Neural progenitor cell (in vitro differentiated cells): ENCODE results near the gene ALG6. TPM values are rescaled to one million over a fixed set of nuclear protein-coding genes. Genes with fewer than 3 reads are reported as not detected.
A peak's percentile ranks its signal among the peaks of the same experiment; 100 is the strongest.

Source experiments
- DNase-seq: peaks from one replicate; pipeline ENCODE4 v3.0.0-alpha.2; 2016; ENCODE audit warnings: low spot score
- H2AFZ ChIP-seq: fragments of 200-600 bp; sonication (generic); replicated peaks from 2 replicates; pipeline ENCODE4 v1.6.1; 2016; ENCODE audit warnings: antibody characterized with exemption
- H3F3A ChIP-seq: fragments of 200-600 bp; sonication (generic); 2 replicates; pipeline ENCODE4 v1.6.1; 2016; ENCODE audit warnings: antibody characterized with exemption, low read depth
- H3K27ac ChIP-seq: fragments of 200-600 bp; sonication (generic); 2 replicates; pipeline ENCODE4 v1.5.1; 2016; ENCODE audit warnings: mild to moderate bottlenecking
- H3K27me3 ChIP-seq: fragments of 200-600 bp; sonication (generic); 2 replicates; pipeline ENCODE4 v1.6.1; 2016; ENCODE audit warnings: mild to moderate bottlenecking, moderate library complexity
- H3K36me3 ChIP-seq: fragments of 200-600 bp; sonication (generic); 2 replicates; pipeline ENCODE4 v1.5.1; 2016
- H3K4me1 ChIP-seq: fragments of 200-600 bp; sonication (generic); 2 replicates; pipeline ENCODE4 v1.6.1; 2016; ENCODE audit warnings: mixed run types
- H3K4me2 ChIP-seq: fragments of 200-600 bp; sonication (generic); 2 replicates; pipeline ENCODE4 v1.6.1; 2016
- H3K4me3 ChIP-seq: fragments of 200-600 bp; sonication (generic); 2 replicates; pipeline ENCODE4 v1.5.1; 2016
- H3K79me2 ChIP-seq: fragments of 200-600 bp; sonication (generic); 2 replicates; pipeline ENCODE4 v1.6.1; 2016; ENCODE audit warnings: low read depth
- H3K9ac ChIP-seq: fragments of 200-600 bp; sonication (generic); 2 replicates; pipeline ENCODE4 v1.6.1; 2016
- H3K9me3 ChIP-seq: fragments of 200-600 bp; sonication (generic); 2 replicates; pipeline ENCODE4 v1.5.1; 2016; ENCODE audit warnings: low read depth
- H4K20me1 ChIP-seq: fragments of 200-600 bp; sonication (generic); 2 replicates; pipeline ENCODE4 v1.6.1; 2016; ENCODE audit warnings: low read depth
- H3K27ac Mint-ChIP-seq: 3 replicates; pipeline ENCODE4 v1.8.0; 2021; ENCODE audit warnings: mixed read lengths
- H3K27me3 Mint-ChIP-seq: 2 replicates; pipeline ENCODE4 v1.8.0; 2022; ENCODE audit warnings: low read depth, mild to moderate bottlenecking, inconsistent platforms, moderate library complexity, mixed read lengths; ENCODE audit not compliant: insufficient read depth
- H3K36me3 Mint-ChIP-seq: 3 replicates; pipeline ENCODE4 v1.8.0; 2021; ENCODE audit warnings: mixed read lengths
- H3K4me1 Mint-ChIP-seq: 3 replicates; pipeline ENCODE4 v1.8.0; 2021; ENCODE audit warnings: mixed read lengths
- H3K4me3 Mint-ChIP-seq: 3 replicates; pipeline ENCODE4 v1.8.0; 2021; ENCODE audit warnings: mild to moderate bottlenecking, moderate library complexity, mixed read lengths
- H3K9me3 Mint-ChIP-seq: 3 replicates; pipeline ENCODE4 v1.8.0; 2020; ENCODE audit warnings: mixed read lengths
- CTCF ChIP-seq: fragments of 200-600 bp; sonication (generic); IDR thresholded peaks from 2 replicates; pipeline ENCODE4 v1.5.1; 2017; ENCODE audit warnings: antibody characterized with exemption, mild to moderate bottlenecking
- EZH2 ChIP-seq: fragments of 200-600 bp; sonication (generic); IDR thresholded peaks from 2 replicates; pipeline ENCODE4 v1.6.1; 2017; ENCODE audit warnings: antibody characterized with exemption, mild to moderate bottlenecking, moderate library complexity
- EZH2phosphoT487 ChIP-seq: fragments of 200-600 bp; sonication (generic); IDR thresholded peaks from 2 replicates; pipeline ENCODE4 v1.6.1; 2017; ENCODE audit warnings: antibody characterized with exemption
- total RNA-seq: library from RNA; depleted of rRNA; stranded (reverse); fragments of >200 nt; gene quantifications from 2 replicates; pipeline ENCODE4 v1.2.3, GENCODE V29; 2015; ENCODE audit warnings: low replicate concordance

ALG6 gene
- 29.1 and 41.7 TPM in 2 replicates for total RNA-seq

- H3K4me1 Mint-ChIP-seq = peaks cover 14% of the 10 kb centered on the region
- Histone ChIP-seq H3K9me3 (no peaks in the 10 kb centered on the region), H4K20me1 (no peaks in the 10 kb centered on the region), H3F3A (peaks cover 6% of the 10 kb centered on the region), H3K9ac (peak within 1 kb of the TSS; percentile 46), H3K27ac (no peak within 1 kb of the TSS), H3K4me2 (peak within 1 kb of the TSS; percentile 70), H3K4me1 (no peaks in the 10 kb centered on the region), H3K27me3 (peaks cover 11% of the 10 kb centered on the region), H3K79me2 (peaks cover 13% of the 10 kb centered on the region), H3K4me3 (peak within 1 kb of the TSS; percentile 77), H3K36me3 (no peaks in the 10 kb centered on the region), H2AFZ (peak within 1 kb of the TSS; percentile 92)
- TF ChIP-seq EZH2phosphoT487 (no peak), EZH2 (no peak), CTCF (no peak)
- peak within 1 kb of the TSS; percentile 75 for H3K27ac Mint-ChIP-seq
- H3K27me3 Mint-ChIP-seq = no peaks in the 10 kb centered on the region
- no peaks in the 10 kb centered on the region for H3K9me3 Mint-ChIP-seq
- DNase-seq = peak; percentile 99
- H3K36me3 Mint-ChIP-seq = peaks cover 5% of the 10 kb centered on the region
- peak within 1 kb of the TSS; percentile 97 for H3K4me3 Mint-ChIP-seq
Observed at GRCh38 chr1:63367215-63368103, at the start of gene ALG6. Gene ALG6 (plus strand): TSS chr1:63367627. CDS start chr1:63370978, 3,351 bp downstream.

- Mint-ChIP-seq H3K4me3 (peak overlapping the region; percentile 74), H3K27me3 (peaks cover 67% of the 10 kb centered on the region), H3K27ac (no peak overlapping the region), H3K36me3 (no peaks in the 10 kb centered on the region), H3K9me3 (peaks cover 10% of the 10 kb centered on the region), H3K4me1 (peaks cover 16% of the 10 kb centered on the region)
- DNase-seq = no peak
- TF ChIP-seq EZH2 = peak; percentile 68
- no peak for TF ChIP-seq CTCF
- TF ChIP-seq EZH2phosphoT487 = peak; percentile 44
- peak overlapping the region; percentile 51 for H3K4me3 ChIP-seq
- H2AFZ ChIP-seq = no peak overlapping the region
- H3K36me3 ChIP-seq = no peaks in the 10 kb centered on the region
- no peak overlapping the region for H3K9ac ChIP-seq
- peak overlapping the region; percentile 80 for H3K4me2 ChIP-seq
- H3K9me3 ChIP-seq = no peaks in the 10 kb centered on the region
- no peak overlapping the region for H3K27ac ChIP-seq
- H4K20me1 ChIP-seq = peaks cover 60% of the 10 kb centered on the region
- H3K79me2 ChIP-seq = no peaks in the 10 kb centered on the region
- peaks cover 47% of the 10 kb centered on the region for H3F3A ChIP-seq
- peaks cover 20% of the 10 kb centered on the region for H3K4me1 ChIP-seq
- H3K27me3 ChIP-seq = peaks cover 100% of the 10 kb centered on the region
Observed at GRCh38 chr1:63317817-63318152, 49.6 kb upstream of the ALG6 start.

- Mint-ChIP-seq H3K4me1 (peaks cover 17% of the 10 kb centered on the region), H3K4me3 (peak overlapping the region; percentile 74), H3K9me3 (peaks cover 10% of the 10 kb centered on the region), H3K36me3 (no peaks in the 10 kb centered on the region), H3K27ac (no peak overlapping the region), H3K27me3 (peaks cover 71% of the 10 kb centered on the region)
- Histone ChIP-seq H3K27ac (no peak overlapping the region), H3K27me3 (peaks cover 100% of the 10 kb centered on the region), H3K79me2 (no peaks in the 10 kb centered on the region), H3K9me3 (no peaks in the 10 kb centered on the region), H3K9ac (no peak overlapping the region), H3K4me2 (no peak overlapping the region), H3K4me3 (no peak overlapping the region), H2AFZ (no peak overlapping the region), H4K20me1 (peaks cover 64% of the 10 kb centered on the region), H3K36me3 (no peaks in the 10 kb centered on the region), H3K4me1 (peaks cover 22% of the 10 kb centered on the region), H3F3A (peaks cover 53% of the 10 kb centered on the region)
- TF ChIP-seq CTCF (no peak), EZH2 (no peak), EZH2phosphoT487 (no peak)
- peak; percentile 26 for DNase-seq
Observed at GRCh38 chr1:63318201-63318979, 49.0 kb upstream of the ALG6 start.
